H7 (cell line): ENCODE data around the gene CFAP91. TPM values are rescaled to one million over a fixed set of nuclear protein-coding genes. Genes with fewer than 3 reads are reported as not detected.
"Not testable (repeated sequence)": the region's sequence is repeated elsewhere in the genome, so short reads cannot be mapped to it uniquely, and the experiment has no call there.

Source experiments
- DNase-seq: peaks from one replicate; pipeline ENCODE4 v3.0.0; 2012
- H3K27me3 ChIP-seq: 2 replicates; pipeline ENCODE4 v1.6.0; 2011; ENCODE audit warnings: mild to moderate bottlenecking, low read length; ENCODE audit not compliant: control insufficient read depth, insufficient read depth
- H3K36me3 ChIP-seq: replicated peaks from 2 replicates; pipeline ENCODE4 v1.5.1; 2011; ENCODE audit warnings: low read length; ENCODE audit not compliant: control insufficient read depth, insufficient read depth
- H3K4me3 ChIP-seq: 2 replicates; pipeline ENCODE4 v1.5.1; 2011; ENCODE audit warnings: low read depth, mild to moderate bottlenecking, control low read depth, low read length, moderate library complexity; ENCODE audit not compliant: insufficient read depth
- total RNA-seq: library from RNA; depleted of rRNA; stranded (reverse); fragments of >200 nt; shearing (Covaris generic); gene quantifications from 2 replicates; pipeline ENCODE4 v1.2.3, GENCODE V29; 2014

CFAP91 gene
- total RNA-seq, 1 experiment from 2014 or later: 1.8 TPM

DNA sequence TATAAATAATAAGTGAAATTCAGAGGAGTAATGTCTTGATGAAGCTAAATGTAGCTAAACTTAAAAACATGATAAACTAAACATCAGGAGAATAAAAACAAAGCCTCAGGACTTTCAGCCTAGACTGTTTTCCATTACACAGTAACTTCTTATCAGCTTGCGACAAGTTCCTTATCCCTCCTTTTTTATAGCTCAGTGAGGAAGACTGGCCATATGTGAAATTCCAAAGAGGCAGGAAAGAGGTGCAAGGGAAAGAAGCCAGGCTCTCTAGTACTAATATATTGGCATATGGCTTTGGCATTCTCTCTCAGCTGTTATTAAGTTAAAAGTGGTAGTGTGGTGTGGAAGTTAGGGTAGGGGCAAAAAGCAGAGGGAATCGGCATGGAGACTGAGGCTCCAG, 30.0 kb upstream of the CFAP91 start:
- H3K4me3 ChIP-seq: no peak overlapping the region

DNA sequence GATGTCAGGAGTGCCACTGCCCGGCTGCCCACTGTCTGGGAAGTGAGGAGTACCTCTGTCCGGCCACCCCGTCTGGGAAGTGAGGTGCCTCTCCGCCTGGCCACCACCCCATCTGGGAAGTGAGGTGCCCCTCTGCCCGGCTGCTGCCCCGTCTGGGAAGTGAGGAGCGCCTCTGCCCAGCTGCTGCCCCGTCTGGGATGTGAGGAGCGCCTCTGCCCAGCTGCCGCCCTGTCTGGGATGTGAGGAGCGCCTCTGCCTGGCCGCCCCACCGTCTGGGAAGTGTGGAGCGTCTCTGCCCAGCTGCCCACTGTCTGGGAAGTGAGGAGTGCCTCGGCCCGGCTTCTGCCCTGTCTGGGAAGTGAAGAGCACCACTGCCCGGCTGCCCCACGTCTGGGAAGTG, 28.9 kb upstream of the CFAP91 start:
- H3K4me3 ChIP-seq: no peak overlapping the region
- DNase-seq: no peak
- no peaks in the 10 kb centered on the region for H3K27me3 ChIP-seq
- H3K36me3 ChIP-seq: peaks cover 7% of the 10 kb centered on the region

More for the DNA sequence above, 30.0 kb upstream of the CFAP91 start:
- H3K36me3 ChIP-seq: peaks cover 7% of the 10 kb centered on the region
- DNase-seq: no peak
- no peaks in the 10 kb centered on the region for H3K27me3 ChIP-seq

DNA sequence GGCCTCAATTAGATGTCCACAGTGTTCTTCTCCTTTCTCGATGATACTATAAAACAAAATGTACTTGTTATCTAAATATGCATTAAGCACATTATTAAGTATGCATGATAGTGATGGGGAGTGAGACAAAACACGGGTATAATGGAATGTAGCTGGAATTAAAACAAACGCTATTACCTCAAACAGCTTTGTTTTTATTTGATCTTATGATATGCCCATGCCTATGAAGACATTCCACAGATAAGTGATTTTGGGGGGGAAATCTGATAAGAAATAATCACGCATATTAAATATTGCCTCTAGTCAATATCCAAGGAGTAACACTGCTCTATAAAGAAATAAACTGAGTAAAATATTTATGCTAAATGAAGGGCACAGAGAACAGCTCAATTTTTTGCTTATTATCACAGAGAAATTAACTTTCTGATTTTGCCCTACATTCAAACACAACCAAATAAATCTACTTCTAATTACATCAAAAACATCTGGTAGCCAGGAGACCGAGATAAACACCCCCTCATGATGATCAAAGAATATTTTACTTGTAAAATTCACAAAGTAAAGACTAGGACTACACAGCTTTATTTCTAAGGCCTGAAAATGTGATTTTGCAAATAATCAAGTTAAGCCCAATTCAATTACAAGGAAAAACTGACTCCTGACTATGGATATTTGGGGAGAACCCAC, 27.5 kb upstream of the CFAP91 start:
- peaks cover 7% of the 10 kb centered on the region for H3K36me3 ChIP-seq
- no peak overlapping the region for H3K4me3 ChIP-seq
- no peaks in the 10 kb centered on the region for H3K27me3 ChIP-seq
- no peak for DNase-seq

DNA sequence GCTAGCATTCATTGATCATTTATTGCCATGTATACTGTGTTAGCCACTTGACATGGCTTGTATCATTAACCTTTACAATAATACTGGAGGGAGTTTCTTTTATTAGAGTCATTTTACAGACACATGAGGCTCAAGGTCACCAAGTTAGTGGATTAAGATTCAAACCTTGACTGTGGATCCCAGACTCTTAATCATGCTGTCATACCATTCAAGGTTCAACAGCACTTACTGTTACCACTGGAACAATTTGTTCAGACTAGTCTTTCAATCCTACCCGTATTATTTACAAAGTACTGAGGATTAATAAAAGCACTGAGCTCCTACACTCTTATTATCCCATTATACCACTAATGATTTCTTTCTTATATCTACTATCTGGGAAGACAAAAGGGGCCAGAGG, 26.8 kb upstream of the CFAP91 start:
- no peak for DNase-seq
- H3K36me3 ChIP-seq: peaks cover 7% of the 10 kb centered on the region
- no peaks in the 10 kb centered on the region for H3K27me3 ChIP-seq
- no peak overlapping the region for H3K4me3 ChIP-seq

DNA sequence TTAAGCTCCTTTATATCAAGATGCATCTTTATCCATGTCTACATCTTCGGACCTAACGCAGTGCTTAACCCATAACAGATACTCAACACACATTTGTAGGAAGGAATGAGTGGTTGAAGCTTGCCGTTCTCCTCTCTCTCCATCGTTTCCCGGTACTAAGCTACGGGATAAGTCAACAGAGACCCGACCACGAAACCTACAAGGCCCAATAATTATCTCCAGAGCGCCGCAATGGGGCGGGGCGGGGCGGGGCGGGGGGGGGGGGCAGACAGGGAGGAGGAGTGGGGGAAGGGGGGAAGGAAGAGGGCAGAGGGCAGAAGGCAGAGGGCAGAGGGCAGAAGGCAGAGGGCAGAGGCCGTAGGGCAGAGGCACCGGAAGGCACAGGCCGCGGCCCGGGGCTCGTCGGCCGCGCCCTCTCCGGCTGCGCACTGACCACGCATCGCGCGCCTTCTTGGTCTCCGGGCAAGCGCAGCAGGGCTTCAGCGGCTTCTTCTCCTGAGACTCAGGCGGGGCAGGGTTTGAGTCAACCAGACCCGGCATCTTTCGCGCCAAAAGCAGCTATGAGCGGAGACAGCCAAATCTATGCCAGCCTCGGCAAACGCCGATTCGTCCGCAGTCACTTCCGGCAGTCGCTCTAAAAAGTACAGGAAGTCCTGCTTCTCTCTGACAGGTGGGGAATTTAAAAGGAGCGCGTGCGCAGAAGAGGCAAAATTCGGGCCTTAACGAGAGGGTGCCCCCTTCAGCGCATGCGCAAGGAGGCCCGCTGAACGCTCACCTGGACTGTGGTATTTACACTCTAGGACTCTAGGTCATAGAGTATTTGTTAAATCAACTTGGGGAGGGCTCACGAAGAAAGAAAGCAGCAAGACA, 25.8 kb upstream of the CFAP91 start, which contains the start of gene COX17:
Gene COX17 (minus strand): TSS at position 636 of the 870 bp plus-strand sequence. CDS start 96 bp downstream, at position 540.
- Histone ChIP-seq H3K27me3 (no peaks in the 10 kb centered on the region), H3K4me3 (peak within 1 kb of the TSS; percentile 80), H3K36me3 (peaks cover 7% of the 10 kb centered on the region)
- peak; percentile 92 for DNase-seq

DNA sequence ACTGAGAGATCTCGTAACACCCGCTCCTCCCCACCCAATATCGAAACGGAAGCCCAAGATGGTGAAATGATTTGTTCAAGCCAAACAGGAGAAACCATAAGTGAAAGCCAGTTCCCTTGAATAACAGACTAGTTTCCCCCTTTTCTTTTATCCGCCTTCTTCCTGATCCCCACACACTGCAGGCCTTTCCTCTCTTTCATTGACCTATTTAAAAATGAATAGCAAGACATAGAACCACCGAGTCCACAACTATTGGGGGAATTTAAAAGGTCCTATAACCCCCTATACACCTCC, 25.2 kb upstream of the CFAP91 start:
- DNase-seq: no peak
- Histone ChIP-seq H3K4me3 (peak overlapping the region; percentile 80), H3K36me3 (peaks cover 7% of the 10 kb centered on the region), H3K27me3 (no peaks in the 10 kb centered on the region)

DNA sequence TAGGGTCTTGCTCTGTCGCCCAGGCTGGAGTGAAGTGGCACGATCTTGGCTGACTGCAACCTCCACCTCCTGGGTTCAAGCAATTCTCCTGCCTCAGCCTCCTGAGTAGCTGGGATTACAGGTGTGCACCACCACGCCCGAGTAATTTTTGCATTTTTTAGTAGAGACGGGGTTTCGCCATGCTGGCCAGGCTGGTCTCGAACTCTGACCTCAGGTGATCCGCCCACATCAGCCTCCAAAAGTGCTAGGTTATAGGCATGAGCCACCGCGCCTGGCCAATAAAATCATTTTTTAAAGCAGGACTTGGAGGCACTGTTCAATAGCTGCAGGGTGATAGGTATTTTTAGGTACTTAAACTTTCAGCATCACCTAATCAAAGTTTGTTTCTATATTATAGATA, 24.6 kb upstream of the CFAP91 start:
- H3K36me3 ChIP-seq, DNase-seq, H3K27me3 ChIP-seq, H3K4me3 ChIP-seq: not testable (repeated sequence)

DNA sequence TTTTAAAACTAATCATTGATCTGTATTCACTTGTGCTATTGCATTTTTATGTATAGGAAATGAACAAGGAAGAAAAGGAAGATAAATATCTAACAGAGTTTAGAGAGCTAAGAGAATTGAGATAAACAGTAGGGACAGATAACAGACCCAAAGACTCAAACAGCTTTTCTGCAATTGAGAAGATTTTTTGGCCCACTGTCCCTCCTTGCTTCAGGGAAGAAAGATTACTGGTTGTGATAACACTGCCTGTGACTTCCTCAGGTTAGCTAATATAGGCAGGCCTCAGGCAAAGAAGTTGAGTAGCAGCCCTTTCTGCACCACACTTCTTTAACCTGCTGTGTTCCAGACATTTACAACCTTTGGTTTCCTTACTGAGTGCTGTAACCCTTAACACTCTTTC, 22.9 kb upstream of the CFAP91 start:
- no peak overlapping the region for H3K4me3 ChIP-seq
- H3K36me3 ChIP-seq: no peaks in the 10 kb centered on the region
- no peak for DNase-seq
- H3K27me3 ChIP-seq: no peaks in the 10 kb centered on the region

DNA sequence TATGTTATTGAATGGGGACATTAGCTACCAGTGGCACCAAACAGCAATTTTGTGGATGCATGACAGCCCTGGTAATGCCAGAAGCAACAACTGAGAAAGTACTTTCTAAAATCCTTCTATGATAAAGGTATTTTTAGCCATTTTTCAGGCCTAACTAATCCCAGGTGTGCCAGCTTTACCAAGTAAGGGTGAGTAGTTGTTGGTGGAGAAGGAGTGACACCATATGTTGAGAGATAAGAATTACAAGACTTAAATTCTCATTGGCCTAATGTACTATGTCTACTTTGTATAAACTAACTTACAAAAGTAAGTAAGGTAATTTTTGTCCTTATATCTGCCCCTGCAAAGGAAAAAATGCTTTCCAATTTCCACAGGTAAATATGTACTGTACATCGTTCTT, 21.5 kb upstream of the CFAP91 start:
- no peaks in the 10 kb centered on the region for H3K27me3 ChIP-seq
- H3K4me3 ChIP-seq: no peak overlapping the region
- no peak for DNase-seq
- no peaks in the 10 kb centered on the region for H3K36me3 ChIP-seq

DNA sequence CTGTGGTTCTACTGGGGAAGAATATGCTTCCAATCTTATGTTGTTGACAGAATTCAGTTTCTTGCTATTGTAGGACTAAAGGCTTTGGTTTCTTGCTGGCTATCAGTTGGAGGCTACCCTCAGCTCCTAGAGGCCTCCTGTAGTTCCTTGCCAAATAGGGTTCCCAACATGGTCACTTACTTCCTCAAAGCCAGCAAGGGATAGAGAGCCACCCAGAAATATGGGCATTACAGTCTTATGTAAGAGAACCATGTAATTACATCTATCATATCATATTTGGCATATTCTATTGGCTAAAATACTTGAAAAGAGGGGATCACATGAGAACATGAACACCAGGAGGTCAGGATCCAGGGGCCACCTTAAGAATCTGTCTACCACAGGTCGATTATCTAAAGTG, 19.4 kb upstream of the CFAP91 start:
- H3K4me3 ChIP-seq: no peak overlapping the region
- H3K36me3 ChIP-seq: no peaks in the 10 kb centered on the region
- H3K27me3 ChIP-seq: no peaks in the 10 kb centered on the region
- no peak for DNase-seq

DNA sequence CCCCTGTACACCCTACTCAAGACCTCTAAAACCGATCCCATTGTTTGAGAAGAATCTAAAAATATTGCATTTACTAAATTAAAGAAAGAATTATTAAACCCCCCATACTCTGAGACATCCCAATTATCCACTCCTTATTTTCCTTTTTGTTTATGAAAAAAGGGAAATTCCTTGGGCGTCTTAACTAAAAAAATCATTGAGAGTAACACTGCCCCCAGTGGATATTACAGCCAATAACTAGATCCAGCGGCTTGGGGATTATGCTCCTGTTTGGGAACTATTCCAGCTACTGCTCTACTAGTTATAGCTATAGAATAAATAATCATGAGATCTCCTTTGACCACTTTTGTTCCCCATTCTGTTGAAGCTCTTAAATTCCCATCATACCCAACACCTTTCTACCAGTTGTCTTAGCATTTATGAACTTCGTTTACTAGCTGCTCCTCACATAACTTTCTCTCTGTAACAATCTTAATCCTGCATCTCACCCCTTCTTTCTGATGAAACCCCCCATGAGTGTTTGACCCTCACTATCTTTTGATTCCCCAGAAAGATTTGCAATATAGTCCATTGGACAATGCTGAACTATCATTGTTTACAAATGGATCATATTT, 12.7 kb upstream of the CFAP91 start:
- Histone ChIP-seq H3K36me3 (no peaks in the 10 kb centered on the region), H3K27me3 (no peaks in the 10 kb centered on the region), H3K4me3 (no peak overlapping the region)
- DNase-seq: no peak

DNA sequence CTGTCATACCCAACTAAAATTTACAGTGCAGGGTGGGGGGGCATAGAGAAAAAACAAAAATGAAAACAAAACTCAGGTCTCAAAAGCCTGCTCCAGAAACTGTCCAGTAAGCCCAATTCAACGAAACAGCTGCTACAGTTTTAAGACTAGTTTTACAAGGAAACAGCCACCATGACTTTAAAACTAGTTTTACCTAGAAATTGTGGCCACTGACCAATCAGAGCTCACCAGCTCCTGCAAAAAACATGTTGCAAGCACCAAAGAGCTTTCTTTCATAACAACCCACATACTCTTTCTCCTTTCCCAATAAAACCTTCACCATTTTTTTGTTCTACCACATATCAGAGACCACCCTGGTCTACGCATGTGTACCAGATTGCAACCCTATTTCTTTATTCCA, 7.3 kb upstream of the CFAP91 start:
- Histone ChIP-seq H3K27me3 (no peaks in the 10 kb centered on the region), H3K4me3 (no peak overlapping the region), H3K36me3 (no peaks in the 10 kb centered on the region)
- no peak for DNase-seq

DNA sequence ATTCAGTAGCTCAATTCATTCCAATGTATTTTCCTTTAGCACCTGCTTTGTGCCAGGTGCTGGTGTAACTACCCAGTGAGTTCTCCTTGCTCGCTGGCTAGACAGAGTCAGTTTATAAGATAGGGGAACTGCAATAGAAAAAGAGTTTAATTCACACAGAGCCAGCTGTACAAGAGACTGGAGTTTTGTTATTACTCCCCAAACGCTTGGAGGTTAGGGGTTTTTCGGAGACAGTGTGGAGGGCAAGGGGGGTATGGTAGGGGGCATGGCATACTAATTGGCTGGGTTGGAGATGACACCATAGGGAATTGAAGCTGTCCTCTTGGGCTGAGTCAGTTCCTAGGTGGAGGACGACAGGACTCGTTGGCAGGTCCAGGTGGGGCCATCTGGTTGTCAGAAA, 5.4 kb upstream of the CFAP91 start:
- H3K4me3 ChIP-seq: no peak overlapping the region
- H3K27me3 ChIP-seq: no peaks in the 10 kb centered on the region
- no peaks in the 10 kb centered on the region for H3K36me3 ChIP-seq
- DNase-seq: no peak

DNA sequence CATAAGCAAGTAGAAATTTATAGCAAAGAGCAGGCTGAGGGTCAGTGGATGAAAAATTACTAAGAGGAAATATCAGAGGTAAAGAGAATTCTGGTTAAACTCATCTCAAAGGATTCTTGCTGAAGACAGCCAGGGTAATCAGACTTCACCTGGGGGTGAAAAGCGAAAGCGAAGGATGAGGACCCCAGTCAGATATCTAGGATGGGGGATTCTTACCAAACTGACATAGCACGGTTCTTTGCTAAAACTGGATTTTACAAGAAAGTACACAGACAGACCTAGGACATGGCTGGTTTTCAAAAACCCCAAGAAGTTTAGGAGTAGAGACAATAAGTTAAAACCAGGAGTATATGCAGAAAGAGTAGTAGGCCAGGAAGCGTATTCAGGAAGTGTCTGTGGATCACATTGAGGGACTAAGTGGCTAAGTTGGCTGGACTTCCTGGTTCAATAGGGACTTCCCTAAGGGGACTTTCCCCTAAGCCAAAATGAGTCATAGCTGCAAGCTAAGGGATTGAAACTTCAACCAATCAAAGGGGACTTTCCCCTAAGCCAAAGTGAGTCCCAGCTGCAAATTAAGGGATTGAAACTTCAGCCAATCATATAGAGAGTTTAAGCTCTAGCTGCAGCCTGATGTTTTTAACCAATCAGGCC, 2.4 kb upstream of the CFAP91 start:
- Histone ChIP-seq H3K36me3 (no peaks in the 10 kb centered on the region), H3K4me3 (no peak overlapping the region), H3K27me3 (peaks cover 14% of the 10 kb centered on the region)
- DNase-seq: no peak
